ENCODE results near the gene CENPQ. TPM values are rescaled to one million over a fixed set of nuclear protein-coding genes. Genes with fewer than 3 reads are reported as not detected.

CENPQ gene
- total RNA-seq, 1 donor from 2014 or later = 5.1 TPM

DNA sequence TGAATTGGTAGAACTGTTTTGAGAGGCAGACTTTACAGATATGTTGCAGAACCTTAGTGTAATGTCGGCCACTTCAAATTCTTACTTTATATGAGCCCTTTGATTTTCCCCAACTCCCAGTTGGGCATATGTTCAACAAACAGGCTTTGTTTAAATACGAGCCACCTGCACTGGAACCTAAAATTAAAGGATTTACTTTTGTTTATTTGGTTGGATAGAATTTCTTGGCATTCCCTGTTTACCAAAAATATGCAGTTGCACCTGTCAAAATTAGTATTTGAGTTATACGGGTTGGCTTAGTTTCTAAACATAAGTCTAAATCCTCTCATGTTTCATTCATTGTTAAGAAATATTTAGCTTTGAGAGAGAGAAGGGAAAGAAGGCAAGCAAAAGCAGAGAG, 34.1 kb downstream of the CENPQ start:
- no peak for ATAC-seq (ENCODE audit: poor library complexity)
- DNase-seq = no peak
- intact Hi-C loops (cut with DNase I) = no loop called here

- ATAC-seq (ENCODE audit: poor library complexity) = no peak
- DNase-seq = no peak
- intact Hi-C loops (cut with DNase I) = no loop called here
Measured at GRCh38 chr6:49499126-49499525, 36.0 kb downstream of the CENPQ start.

DNA sequence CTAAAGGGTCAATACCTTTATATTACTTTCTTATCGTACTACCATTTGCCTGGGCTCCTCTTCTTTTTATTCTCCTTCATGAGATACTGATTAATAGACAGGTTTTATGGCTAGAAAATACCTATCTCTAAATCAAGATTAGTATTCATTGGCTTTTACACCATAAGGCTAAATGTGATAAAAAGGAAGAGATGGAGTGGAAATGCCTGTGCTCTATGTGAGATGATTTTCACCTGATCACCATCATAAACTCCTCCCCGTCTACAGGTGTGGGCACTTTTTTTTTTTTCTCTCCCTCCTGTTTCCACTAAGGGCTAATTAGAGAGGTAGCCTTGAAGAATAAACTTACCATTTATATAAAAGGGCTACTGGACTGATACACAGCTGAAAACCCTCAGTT, 36.5 kb downstream of the CENPQ start, which contains the start of gene GLYATL3:
Gene GLYATL3 (plus strand): TSS at position 301 of the 400 bp plus-strand sequence. CDS start 12,068 bp downstream, outside the sequence.
- intact Hi-C loops (cut with DNase I) = no loop called here
- DNase-seq = no peak
- no peak for ATAC-seq (ENCODE audit: poor library complexity)

- DNase-seq = no peak
- intact Hi-C loops (cut with DNase I) = no loop called here
- ATAC-seq (ENCODE audit: poor library complexity) = no peak
Measured at GRCh38 chr6:49504666-49505065, 41.5 kb downstream of the CENPQ start.

GRCh38 chr6:49506569-49507111, 43.5 kb downstream of the CENPQ start:
- intact Hi-C loops (cut with DNase I) = no loop called here
- no peak for DNase-seq
- ATAC-seq (ENCODE audit: poor library complexity) = no peak

DNA sequence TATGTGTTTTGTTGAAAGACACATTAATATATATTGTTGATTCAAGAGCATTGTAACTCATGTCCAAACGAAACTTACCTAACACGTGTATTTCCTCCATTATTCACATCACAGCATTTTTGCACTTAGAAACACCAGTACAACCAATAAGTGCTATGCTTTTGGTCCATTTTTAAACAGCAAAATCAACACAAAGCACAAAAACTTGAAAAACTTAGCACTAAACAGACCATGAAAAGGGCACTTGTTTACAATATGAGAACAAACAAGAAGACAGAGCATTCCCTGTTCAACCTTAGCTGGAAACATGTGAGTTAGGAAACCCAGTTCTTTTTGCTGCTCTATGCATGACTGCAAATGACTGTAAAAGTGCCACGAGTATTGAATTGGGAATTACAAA, 46.2 kb downstream of the CENPQ start:
- DNase-seq = no peak
- no peak for ATAC-seq (ENCODE audit: poor library complexity)
- intact Hi-C loops (cut with DNase I) = no loop called here

- no peak for ATAC-seq (ENCODE audit: poor library complexity)
- no peak for DNase-seq
- intact Hi-C loops (cut with DNase I) = no loop called here
Measured at GRCh38 chr6:49513153-49513989, 50.2 kb downstream of the CENPQ start.

DNA sequence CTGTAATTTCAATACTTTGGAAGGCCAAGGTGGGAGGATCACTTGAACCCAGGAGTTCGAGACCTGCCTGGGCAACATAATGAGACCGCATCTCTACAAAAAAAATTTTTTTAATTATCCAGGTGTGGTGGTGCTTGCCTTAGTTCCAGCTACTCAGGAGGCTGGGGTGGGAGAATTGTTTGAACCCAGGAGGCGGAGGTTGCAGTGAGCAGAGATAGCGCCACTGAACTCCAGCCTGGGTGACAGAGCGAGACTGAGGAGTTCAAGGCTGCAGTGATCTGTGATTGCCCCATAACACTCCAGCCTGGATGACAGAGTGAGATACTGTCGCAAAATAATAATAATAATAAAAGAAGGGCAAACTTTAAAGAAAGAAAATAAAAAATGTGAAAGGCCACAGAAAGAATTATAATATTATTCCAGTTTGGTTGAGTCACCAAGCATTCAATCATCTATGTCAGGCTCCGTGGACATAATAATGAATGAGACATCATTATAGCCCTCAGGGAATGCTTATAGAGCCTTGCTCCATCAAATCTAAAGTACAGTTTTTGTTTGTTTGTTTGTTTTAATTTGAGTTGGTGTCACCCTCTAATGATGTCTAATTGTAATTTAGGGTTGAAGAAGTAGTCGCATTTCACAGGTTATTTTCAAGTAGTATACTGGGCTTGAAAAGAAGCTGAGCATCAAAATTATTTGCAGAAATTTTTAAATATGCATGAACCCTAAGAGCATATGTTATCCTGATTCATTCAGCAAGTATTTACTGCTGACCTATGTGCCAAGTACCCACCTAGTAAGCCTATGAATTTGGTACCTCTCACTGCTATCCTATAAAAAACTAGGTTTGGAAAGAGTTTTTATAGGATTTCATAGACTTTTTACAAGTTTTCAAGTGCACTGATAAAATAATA, 51.7 kb downstream of the CENPQ start:
- DNase-seq = no peak
- intact Hi-C loops (cut with DNase I) = no loop called here
- ATAC-seq (ENCODE audit: poor library complexity) = no peak

DNA sequence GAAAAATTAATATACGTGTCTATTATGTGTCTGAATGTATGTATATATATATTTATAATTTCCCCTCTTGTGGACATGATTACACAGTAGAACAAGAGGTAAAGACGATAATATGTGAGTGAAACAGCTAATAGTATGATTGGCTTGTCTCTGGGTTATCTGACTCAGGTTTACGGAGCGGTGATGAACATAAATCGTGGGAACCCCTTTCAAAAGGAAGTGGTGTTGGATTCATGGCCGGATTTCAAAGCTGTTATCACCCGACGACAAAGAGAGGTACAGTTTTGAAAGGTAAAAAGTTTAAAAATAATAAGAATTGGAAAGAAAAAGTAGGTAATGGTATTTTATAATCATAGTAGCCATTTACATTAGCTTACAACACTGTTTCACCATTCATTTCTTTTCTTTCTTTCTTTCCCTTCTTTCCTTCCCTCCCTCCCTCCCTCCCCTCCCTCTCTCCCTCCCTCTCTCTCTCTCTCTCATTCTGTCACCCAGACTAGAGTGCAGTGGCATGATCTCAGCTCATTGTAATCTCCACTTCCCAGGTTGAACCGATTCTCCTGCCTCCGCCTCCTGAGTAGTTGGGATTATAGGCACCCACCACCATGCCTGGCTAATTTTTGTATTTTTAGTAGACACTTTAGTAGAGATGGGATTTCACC, 52.4 kb downstream of the CENPQ start:
- ATAC-seq (ENCODE audit: poor library complexity) (no peak), DNase-seq (no peak)
- intact Hi-C loops (cut with DNase I) = no loop called here

GRCh38 chr6:49516147-49516505, 53.0 kb downstream of the CENPQ start:
- intact Hi-C loops (cut with DNase I) = no loop called here
- DNase-seq (no peak), ATAC-seq (ENCODE audit: poor library complexity) (no peak)

GRCh38 chr6:49517919-49518318, 54.7 kb downstream of the CENPQ start:
- DNase-seq (no peak), ATAC-seq (ENCODE audit: poor library complexity) (no peak)
- intact Hi-C loops (cut with DNase I) = no loop called here

GRCh38 chr6:49519660-49520059, 56.5 kb downstream of the CENPQ start:
- intact Hi-C loops (cut with DNase I) = loop anchor here (10.0 kb wide), 1 partner anchor 95 kb away; no protein-coding TSS in a partner anchor
- DNase-seq (no peak), ATAC-seq (ENCODE audit: poor library complexity) (no peak)

DNA sequence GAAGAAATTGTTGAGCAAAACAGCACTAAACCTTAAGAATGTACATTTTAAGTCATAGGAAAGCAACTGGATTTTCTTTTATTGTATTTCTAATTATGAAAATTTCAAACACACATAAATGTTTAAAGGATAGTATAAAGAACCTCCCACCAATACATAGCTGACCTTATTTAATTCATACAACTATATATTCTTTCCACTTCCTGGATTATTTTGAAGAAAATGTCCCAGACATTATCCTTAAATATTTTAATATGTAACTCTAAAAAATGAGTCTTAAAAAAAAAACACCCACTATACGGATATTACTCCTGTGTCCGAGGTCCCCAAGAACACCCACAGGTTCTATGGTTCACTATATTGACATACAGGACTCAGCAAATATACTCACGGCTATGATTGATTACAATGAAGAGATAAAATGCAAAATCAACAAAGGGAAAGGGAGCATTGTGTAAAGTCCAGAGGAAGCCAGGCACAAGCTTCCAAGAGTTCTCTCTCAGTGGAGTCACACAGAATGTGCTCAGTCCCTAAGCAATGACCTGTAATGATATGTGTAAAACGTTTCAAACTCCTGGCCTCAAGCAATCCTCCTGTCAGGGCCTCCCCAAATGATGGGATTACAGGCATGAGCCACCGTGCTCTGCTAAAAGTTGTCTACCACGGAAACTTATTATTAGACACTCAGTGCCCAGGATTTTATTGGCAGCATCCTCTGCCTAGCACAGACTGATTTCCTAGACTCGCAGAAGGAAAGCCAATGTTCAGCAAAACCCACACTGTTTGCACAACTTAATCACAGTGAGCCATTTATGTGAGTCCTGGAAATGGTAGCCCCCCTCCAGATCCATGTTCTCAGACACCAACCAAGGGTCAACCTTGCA, 59.8 kb downstream of the CENPQ start:
- intact Hi-C loops (cut with DNase I) = loop anchor here (10.0 kb wide), 1 partner anchor 92 kb away; no protein-coding TSS in a partner anchor
- ATAC-seq (ENCODE audit: poor library complexity) (no peak), DNase-seq (no peak)

- ATAC-seq (ENCODE audit: poor library complexity) = no peak
- intact Hi-C loops (cut with DNase I) = loop anchor here (10.0 kb wide), 1 partner anchor 91 kb away; no protein-coding TSS in a partner anchor
- no peak for DNase-seq
Measured at GRCh38 chr6:49523901-49524300, 60.7 kb downstream of the CENPQ start.

DNA sequence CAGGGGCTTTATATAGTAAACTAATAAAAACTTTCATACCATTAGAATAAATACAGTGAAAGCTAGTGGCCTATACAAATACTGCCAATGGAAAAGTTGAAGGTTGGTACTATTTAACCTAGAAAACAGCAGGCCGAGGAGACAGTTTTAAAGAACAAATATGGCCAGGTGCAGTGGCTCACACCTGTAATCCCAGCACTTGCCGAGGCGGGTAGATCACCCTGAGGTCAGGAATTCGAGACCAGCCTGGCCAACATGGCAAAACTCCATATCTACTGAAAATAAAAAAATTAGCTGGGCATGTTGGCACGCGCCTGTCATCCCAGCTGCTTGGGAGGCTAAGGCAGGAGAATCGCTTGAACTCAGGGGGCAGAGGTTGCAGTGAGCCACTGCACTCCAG, 61.4 kb downstream of the CENPQ start:
- no peak for ATAC-seq (ENCODE audit: poor library complexity)
- intact Hi-C loops (cut with DNase I) = loop anchor here (10.0 kb wide), 1 partner anchor 90 kb away; no protein-coding TSS in a partner anchor
- no peak for DNase-seq

DNA sequence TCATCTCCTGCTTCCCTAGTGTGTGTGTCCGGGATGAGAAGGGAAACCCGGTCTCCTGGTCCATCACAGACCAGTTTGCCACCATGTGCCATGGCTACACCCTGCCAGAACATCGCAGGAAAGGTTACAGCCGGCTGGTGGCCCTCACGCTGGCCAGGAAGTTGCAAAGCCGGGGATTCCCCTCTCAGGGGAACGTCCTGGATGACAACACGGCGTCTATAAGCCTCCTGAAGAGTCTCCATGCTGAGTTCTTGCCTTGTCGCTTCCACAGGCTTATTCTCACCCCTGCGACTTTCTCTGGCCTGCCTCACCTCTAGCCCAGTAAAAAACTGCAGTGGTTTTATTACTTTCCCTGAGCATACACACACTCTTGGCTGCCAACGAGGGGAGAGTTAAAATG, 63.4 kb downstream of the CENPQ start:
- DNase-seq (no peak), ATAC-seq (ENCODE audit: poor library complexity) (no peak)
- intact Hi-C loops (cut with DNase I) = loop anchor here (10.0 kb wide), 1 partner anchor 88 kb away; no protein-coding TSS in a partner anchor

GRCh38 chr6:49527320-49527719, 64.2 kb downstream of the CENPQ start:
- ATAC-seq (ENCODE audit: poor library complexity) (no peak), DNase-seq (no peak)
- intact Hi-C loops (cut with DNase I) = loop anchor here (10.0 kb wide), 1 partner anchor 87 kb away; no protein-coding TSS in a partner anchor

GRCh38 chr6:49528571-49528970, 65.4 kb downstream of the CENPQ start:
- ATAC-seq (ENCODE audit: poor library complexity) = no peak
- DNase-seq = no peak
- intact Hi-C loops (cut with DNase I) = loop anchor here (10.0 kb wide), 1 partner anchor 86 kb away; no protein-coding TSS in a partner anchor

All from Right ventricle myocardium superior (tissue), 1 donor.